Neural cell (in vitro differentiated cells): ENCODE results near the gene FHOD3.

Experiments
- CTCF ChIP-seq: fragments of 450-650 bp; IDR thresholded peaks from 2 replicates; pipeline ENCODE4 v1.5.1; 2014; ENCODE audit warnings: antibody characterized with exemption, mild to moderate bottlenecking, moderate library complexity; ENCODE audit not compliant: poor library complexity, severe bottlenecking
- EP300 ChIP-seq: fragments of 450-650 bp; conservative IDR thresholded peaks from 2 replicates; pipeline ENCODE4 v1.6.1; 2014; ENCODE audit warnings: antibody characterized with exemption, mild to moderate bottlenecking, moderate library complexity; ENCODE audit not compliant: poor library complexity, severe bottlenecking
- RAD21 ChIP-seq: fragments of 450-650 bp; conservative IDR thresholded peaks from 2 replicates; pipeline ENCODE4 v1.6.1; 2014; ENCODE audit warnings: antibody characterized with exemption, mild to moderate bottlenecking, moderate library complexity

GRCh38 chr18:36379435-36379984, 82.0 kb downstream of the FHOD3 start:
- no peak for TF ChIP-seq RAD21
- TF ChIP-seq CTCF: no peak
- TF ChIP-seq EP300: no peak
